Measurements from ENCODE around the gene PABPN1L. TPM values are rescaled to one million over a fixed set of nuclear protein-coding genes. Genes with fewer than 3 reads are reported as not detected.

Gene PABPN1L
- total RNA-seq, 1 experiment from 2014 or later = not detected

- no peaks in the 10 kb centered on the region for H3K4me1 Mint-ChIP-seq (ENCODE audit: low read depth, unreplicated experiment)
- H3K27me3 Mint-ChIP-seq (ENCODE audit: unreplicated experiment) = no peaks in the 10 kb centered on the region
- CTCF ChIA-PET = no interaction called here
- no peaks in the 10 kb centered on the region for H3K9me3 Mint-ChIP-seq (ENCODE audit: low read depth, unreplicated experiment)
- DNase-seq = no peak
- intact Hi-C loops (cut with micrococcal nuclease; ENCODE audit: unreplicated experiment) = no loop called here
- TF ChIP-seq CTCF (IDR thresholded peaks at IDR 0.05; ENCODE audit: unreplicated experiment) = no peak
- H3K36me3 Mint-ChIP-seq (ENCODE audit: insufficient read depth, unreplicated experiment) = peaks cover 20% of the 10 kb centered on the region
- no peak overlapping the region for H3K27ac Mint-ChIP-seq (ENCODE audit: unreplicated experiment)
- BruUV-seq (replicated peaks) = no TSS peak
- no peak overlapping the region for H3K4me3 Mint-ChIP-seq (ENCODE audit: low read depth, unreplicated experiment)
Observed at GRCh38 chr16:88835383-88835782, 31.1 kb downstream of the PABPN1L start.

- Mint-ChIP-seq H3K27ac (ENCODE audit: unreplicated experiment) (no peak overlapping the region), H3K9me3 (ENCODE audit: low read depth, unreplicated experiment) (no peaks in the 10 kb centered on the region), H3K4me3 (ENCODE audit: low read depth, unreplicated experiment) (no peak overlapping the region), H3K27me3 (ENCODE audit: unreplicated experiment) (no peaks in the 10 kb centered on the region), H3K4me1 (ENCODE audit: low read depth, unreplicated experiment) (no peaks in the 10 kb centered on the region), H3K36me3 (ENCODE audit: insufficient read depth, unreplicated experiment) (peaks cover 27% of the 10 kb centered on the region)
- intact Hi-C loops (cut with micrococcal nuclease; ENCODE audit: unreplicated experiment) = no loop called here
- no TSS peak for BruUV-seq (replicated peaks)
- CTCF ChIA-PET = no interaction called here
- DNase-seq = no peak
- no peak for TF ChIP-seq CTCF (IDR thresholded peaks at IDR 0.05; ENCODE audit: unreplicated experiment)
Observed at GRCh38 chr16:88834670-88835069, 31.8 kb downstream of the PABPN1L start.

DNA sequence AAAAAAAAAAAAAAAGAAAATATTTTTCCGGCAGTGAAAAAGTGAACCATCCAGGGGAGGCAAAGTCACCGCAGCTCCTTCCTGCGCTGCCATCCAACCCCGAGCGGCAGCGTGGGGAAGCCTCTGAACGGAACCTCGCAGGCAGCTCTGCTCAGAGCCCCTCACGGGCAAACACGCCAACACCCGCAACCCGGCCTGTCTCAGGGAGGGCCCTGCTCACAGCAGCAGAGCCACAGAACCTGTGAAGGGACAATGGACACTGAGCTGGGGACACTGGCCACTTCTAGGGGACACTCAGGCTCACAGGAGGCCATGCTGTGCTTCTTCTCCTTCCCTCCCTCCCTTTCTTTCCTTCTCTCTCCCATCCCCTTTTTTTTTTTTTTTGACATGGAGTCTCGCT lies 33.4 kb downstream of the PABPN1L start:
- Mint-ChIP-seq H3K4me3 (ENCODE audit: low read depth, unreplicated experiment) (no peak overlapping the region), H3K36me3 (ENCODE audit: insufficient read depth, unreplicated experiment) (peaks cover 23% of the 10 kb centered on the region), H3K27me3 (ENCODE audit: unreplicated experiment) (no peaks in the 10 kb centered on the region), H3K4me1 (ENCODE audit: low read depth, unreplicated experiment) (no peaks in the 10 kb centered on the region), H3K27ac (ENCODE audit: unreplicated experiment) (no peak overlapping the region), H3K9me3 (ENCODE audit: low read depth, unreplicated experiment) (no peaks in the 10 kb centered on the region)
- no peak for TF ChIP-seq CTCF (IDR thresholded peaks at IDR 0.05; ENCODE audit: unreplicated experiment)
- CTCF ChIA-PET = interaction anchor here (0.6 to 0.7 kb wide), 3 partner anchors 213 to 394 kb away, joined by 3 to 5 read pairs (median 4); no protein-coding TSS in a partner anchor
- BruUV-seq (replicated peaks) = no TSS peak
- intact Hi-C loops (cut with micrococcal nuclease; ENCODE audit: unreplicated experiment) = no loop called here
- no peak for DNase-seq

GRCh38 chr16:88831838-88832237 lies 34.6 kb downstream of the PABPN1L start:
- Mint-ChIP-seq H3K27me3 (ENCODE audit: unreplicated experiment) (no peaks in the 10 kb centered on the region), H3K4me1 (ENCODE audit: low read depth, unreplicated experiment) (no peaks in the 10 kb centered on the region), H3K9me3 (ENCODE audit: low read depth, unreplicated experiment) (no peaks in the 10 kb centered on the region), H3K4me3 (ENCODE audit: low read depth, unreplicated experiment) (no peak overlapping the region), H3K36me3 (ENCODE audit: insufficient read depth, unreplicated experiment) (peaks cover 33% of the 10 kb centered on the region), H3K27ac (ENCODE audit: unreplicated experiment) (no peak overlapping the region)
- BruUV-seq (replicated peaks) = no TSS peak
- intact Hi-C loops (cut with micrococcal nuclease; ENCODE audit: unreplicated experiment) = no loop called here
- CTCF ChIA-PET = no interaction called here
- DNase-seq = no peak
- TF ChIP-seq CTCF (IDR thresholded peaks at IDR 0.05; ENCODE audit: unreplicated experiment) = peak; percentile 17
